Body of pancreas (tissue), 4 donors: ENCODE measurements around the gene ZBTB16. TPM values are rescaled to one million over a fixed set of nuclear protein-coding genes. Genes with fewer than 3 reads are reported as not detected.

Source experiments
- ATAC-seq: fragments of 150-250 bp; one replicate; pipeline ENCODE4 v1.9.1; 2016
- DNase-seq, 4 donors: peaks; one replicate each; pipeline ENCODE4 v3.0.0-alpha.2; 2019
- H3K27ac ChIP-seq, 4 donors: fragments of 200-600 bp; sonication (generic); 1 replicate in 3 of 4; 2 replicates in 1 of 4; pipeline versions ENCODE4 v1.5.1 to v1.6.1; 2016 to 2019; ENCODE audit warnings: mild to moderate bottlenecking in 1 of 4, mixed read lengths in 1 of 4, moderate library complexity in 1 of 4
- H3K27me3 ChIP-seq, 2 donors: fragments of 200-600 bp; sonication (generic); one replicate each; pipeline ENCODE4 v1.6.0; 2016; ENCODE audit warnings: mild to moderate bottlenecking in 1 of 2
- H3K36me3 ChIP-seq, 2 donors: fragments of 200-600 bp; sonication (generic); replicated peaks in 1 of 2; 2 replicates each; pipeline ENCODE4 v1.5.1; 2016; ENCODE audit warnings: low read depth in 2 of 2; ENCODE audit not compliant: insufficient read depth in 1 of 2
- H3K4me1 ChIP-seq: fragments of 200-600 bp; sonication (generic); one replicate; pipeline ENCODE4 v1.6.0; 2016
- H3K4me3 ChIP-seq, 2 donors: fragments of 200-600 bp; sonication (generic); 1 replicate in 1 of 2; 2 replicates in 1 of 2; pipeline ENCODE4 v1.5.1; 2016 to 2019
- H3K9me3 ChIP-seq, 3 donors: fragments of 200-600 bp; sonication (generic); 1 replicate in 2 of 3; 2 replicates in 1 of 3; pipeline ENCODE4 v1.5.1; 2016
- CTCF ChIP-seq, 7 experiments: fragments of 450-650 bp in 4 of 7; fragments of 200-600 bp in 3 of 7; sonication (generic) in 3 of 7; IDR thresholded peaks; one replicate each; pipeline ENCODE4 v1.5.1; 2016 to 2019; ENCODE audit warnings: antibody characterized with exemption in 7 of 7
- POLR2A ChIP-seq, 3 donors: fragments of 450-650 bp; IDR thresholded peaks; one replicate each; pipeline ENCODE4 v1.6.1; 2016; ENCODE audit warnings: antibody characterized with exemption in 3 of 3, mild to moderate bottlenecking in 2 of 3
- WGBS, 2 donors: methylation state at CpG; one replicate each; pipeline ENCODE4 v1.1.5; 2017; 5-methylcytosine and 5-hydroxymethylcytosine counted together
- intact Hi-C: fragments of 100-400 bp; cut with DNase I; formaldehyde crosslinking; loops from one replicate; pipeline ENCODE4 v1.15.1; 2023
- total RNA-seq, 2 donors: library from RNA; depleted of rRNA; stranded (reverse); fragments of >200 nt; gene quantifications; one replicate each; pipeline ENCODE4 v1.1.0, GENCODE V29; 2016

Gene ZBTB16
- total RNA-seq, 2 donors from 2014 or later: 96.5 to 150 TPM

GRCh38 chr11:114236829-114237228, 177.3 kb downstream of the ZBTB16 start:
- intact Hi-C loops: no loop called here
- no peak overlapping the region for H3K4me3 ChIP-seq
- H3K36me3 ChIP-seq: peaks cover under 1 to 1% of the 10 kb centered on the region in 2 donors
- H3K27me3 ChIP-seq: no peaks in the 10 kb centered on the region
- H3K27ac ChIP-seq: no peak overlapping the region
- DNase-seq (no peak), ATAC-seq (no peak)
- WGBS, 2 donors: 82 to 92% methylated on average over 3 of the region's 3 CpGs
- H3K4me1 ChIP-seq: peaks cover 15% of the 10 kb centered on the region
- TF ChIP-seq POLR2A (IDR thresholded peaks at IDR 0.05) (no peak), CTCF (IDR thresholded peaks at IDR 0.05) (no peak)
- H3K9me3 ChIP-seq: no peaks in the 10 kb centered on the region

DNA sequence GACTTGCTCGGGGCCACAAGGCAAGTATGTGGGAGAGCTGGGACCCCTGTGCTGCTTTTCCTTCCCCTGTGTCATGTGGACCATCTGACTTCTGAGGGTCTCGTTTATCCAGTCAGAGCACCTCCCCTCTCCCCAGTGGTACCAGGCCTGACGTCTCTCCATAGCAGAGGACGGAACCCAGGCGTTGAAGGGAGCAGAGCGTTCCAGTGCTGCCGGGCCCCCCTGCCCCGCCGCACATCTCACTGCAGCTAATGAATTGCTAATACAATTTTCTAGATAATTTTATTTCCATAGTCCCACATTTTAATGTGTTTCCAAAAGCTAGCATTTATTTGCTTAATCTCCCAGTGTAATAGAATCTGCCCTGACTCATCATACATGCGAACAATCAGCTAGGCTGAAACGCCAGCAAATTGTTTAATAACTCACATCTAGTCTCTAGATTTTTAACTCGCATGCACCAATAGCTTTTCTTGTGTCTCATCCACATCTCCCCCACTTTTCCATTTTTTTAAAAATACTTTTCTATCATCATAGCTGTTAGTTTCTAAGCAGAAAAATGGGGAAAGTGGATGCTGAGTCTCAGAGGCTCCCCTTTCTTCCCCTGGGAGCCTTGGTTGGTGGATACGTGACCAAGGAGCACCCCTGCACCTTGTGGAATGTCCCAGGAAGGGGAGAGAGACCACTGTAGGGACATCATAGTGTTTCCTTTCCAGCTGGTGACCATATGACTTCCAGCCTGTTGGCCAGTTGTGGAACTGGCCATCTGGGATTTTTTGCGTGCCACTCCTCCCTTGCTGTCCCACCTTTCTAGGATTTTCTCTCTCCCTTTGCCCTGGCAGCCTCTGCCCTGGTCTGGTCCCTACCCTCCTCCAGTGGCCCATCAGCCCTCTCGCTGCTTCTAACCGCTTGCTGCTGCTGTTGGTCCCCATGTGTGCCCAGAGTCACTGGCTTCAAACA, 178.1 kb downstream of the ZBTB16 start:
- peaks cover 6 to 8% of the 10 kb centered on the region in 2 donors for H3K36me3 ChIP-seq
- peaks cover 9% of the 10 kb centered on the region for H3K4me1 ChIP-seq
- intact Hi-C loops: no loop called here
- ATAC-seq: no peak
- H3K27ac ChIP-seq: no peak overlapping the region
- no peak for DNase-seq
- no peaks in the 10 kb centered on the region for H3K9me3 ChIP-seq
- no peak overlapping the region for H3K4me3 ChIP-seq
- no peak for TF ChIP-seq CTCF (IDR thresholded peaks at IDR 0.05)
- no peak for TF ChIP-seq POLR2A (IDR thresholded peaks at IDR 0.05)
- 92 to 93% methylated on average over 15 to 16 of the region's 16 CpGs for WGBS, 2 donors
- no peaks in the 10 kb centered on the region for H3K27me3 ChIP-seq

- H3K4me1 ChIP-seq: no peaks in the 10 kb centered on the region
- ATAC-seq (no peak), DNase-seq (no peak)
- intact Hi-C loops: no loop called here
- H3K36me3 ChIP-seq: peaks cover 6 to 22% of the 10 kb centered on the region in 2 donors
- H3K4me3 ChIP-seq: no peak overlapping the region
- TF ChIP-seq POLR2A (IDR thresholded peaks at IDR 0.05) (no peak), CTCF (IDR thresholded peaks at IDR 0.05) (no peak)
- H3K27me3 ChIP-seq: no peaks in the 10 kb centered on the region
- 91 to 92% methylated on average over 6 of the region's 6 CpGs for WGBS, 2 donors
- H3K27ac ChIP-seq: no peak overlapping the region
- no peaks in the 10 kb centered on the region for H3K9me3 ChIP-seq
These were observed 180.2 kb downstream of the ZBTB16 start for GRCh38 chr11:114239753-114240161.

DNA sequence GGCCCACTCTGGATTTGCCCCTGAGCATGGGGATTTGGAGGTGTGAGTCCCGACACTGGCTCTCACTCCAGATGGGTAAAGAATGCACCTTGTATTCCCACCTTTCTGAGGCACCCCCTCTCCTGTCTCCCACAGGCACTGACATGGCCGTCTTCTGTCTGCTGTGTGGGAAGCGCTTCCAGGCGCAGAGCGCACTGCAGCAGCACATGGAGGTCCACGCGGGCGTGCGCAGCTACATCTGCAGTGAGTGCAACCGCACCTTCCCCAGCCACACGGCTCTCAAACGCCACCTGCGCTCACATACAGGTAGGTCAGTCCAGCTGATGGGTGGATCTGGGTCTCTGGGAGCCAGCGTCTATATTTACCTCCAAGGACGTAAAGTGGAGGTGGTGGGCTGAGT, 182.5 kb downstream of the ZBTB16 start:
- DNase-seq (no peak), ATAC-seq (no peak)
- TF ChIP-seq POLR2A (IDR thresholded peaks at IDR 0.05) (no peak), CTCF (IDR thresholded peaks at IDR 0.05) (no peak)
- Histone ChIP-seq H3K4me1 (no peaks in the 10 kb centered on the region), H3K36me3 (peaks cover 6 to 33% of the 10 kb centered on the region in 2 donors), H3K9me3 (no peaks in the 10 kb centered on the region), H3K27me3 (no peaks in the 10 kb centered on the region), H3K4me3 (no peak overlapping the region), H3K27ac (no peak overlapping the region)
- 90 to 95% methylated on average over 13 to 15 of the region's 15 CpGs for WGBS, 2 donors
- intact Hi-C loops: no loop called here
